Kidney glomerular epithelial cell (primary cell): ENCODE results near the gene MRPL41.
A peak's percentile ranks its signal among the peaks of the same experiment; 100 is the strongest.
"Not testable (repeated sequence)": the region's sequence is repeated elsewhere in the genome, so short reads cannot be mapped to it uniquely, and the experiment has no call there.

Experiments used
- DNase-seq: peaks from one replicate; lab custom pipeline; 2025; lab: John Stamatoyannopoulos, UW

The MRPL41 gene

GRCh38 chr9:137551264-137552021 is at the start of gene MRPL41:
TSS of gene MRPL41 (plus strand) at chr9:137551879. CDS start at chr9:137552082, 203 bp downstream.
- peak; percentile 74 for DNase-seq

GRCh38 chr9:137502008-137502911 is 49.4 kb upstream of the MRPL41 start:
- no peak for DNase-seq

GRCh38 chr9:137504432-137504777 is 47.3 kb upstream of the MRPL41 start:
- DNase-seq, result no peak

GRCh38 chr9:137505421-137506140 is 46.1 kb upstream of the MRPL41 start:
- DNase-seq, result no peak

GRCh38 chr9:137506274-137506673 is 45.4 kb upstream of the MRPL41 start:
- no peak for DNase-seq

- DNase-seq, result no peak
Observed at GRCh38 chr9:137506702-137507171, 44.9 kb upstream of the MRPL41 start.

GRCh38 chr9:137509198-137509597 is 42.5 kb upstream of the MRPL41 start:
- DNase-seq, result no peak

GRCh38 chr9:137511126-137511525 is 40.6 kb upstream of the MRPL41 start:
- not testable (repeated sequence) for DNase-seq

- no peak for DNase-seq
Observed at GRCh38 chr9:137511758-137512463, 39.8 kb upstream of the MRPL41 start.

- DNase-seq, result not testable (repeated sequence)
Observed at GRCh38 chr9:137513136-137513535, 38.5 kb upstream of the MRPL41 start.

GRCh38 chr9:137513801-137514570 is 37.7 kb upstream of the MRPL41 start:
- DNase-seq, result not testable (repeated sequence)

- DNase-seq, result no peak
Observed at GRCh38 chr9:137514691-137515337, 36.9 kb upstream of the MRPL41 start.

GRCh38 chr9:137515338-137515724 is 36.3 kb upstream of the MRPL41 start:
- no peak for DNase-seq

GRCh38 chr9:137516144-137516917 is 35.3 kb upstream of the MRPL41 start:
- DNase-seq, result no peak

GRCh38 chr9:137518661-137519459 is 32.8 kb upstream of the MRPL41 start:
- not testable (repeated sequence) for DNase-seq

GRCh38 chr9:137519553-137519952 is 32.1 kb upstream of the MRPL41 start:
- no peak for DNase-seq

- DNase-seq, result no peak
Observed at GRCh38 chr9:137520614-137521404, 30.9 kb upstream of the MRPL41 start.
